Panc1 (cell line): ENCODE measurements around the gene LRP2.

ENCODE experiments used
- POLR2AphosphoS5 ChIP-seq: IDR thresholded peaks from 2 replicates; pipeline ENCODE4 v1.6.1; 2012; ENCODE audit warnings: mild to moderate bottlenecking, low read depth, low read length, moderate library complexity
- SIN3A ChIP-seq: IDR thresholded peaks from 2 replicates; pipeline ENCODE4 v1.6.1; 2012; ENCODE audit warnings: low read depth, mild to moderate bottlenecking, low read length, moderate library complexity, borderline replicate concordance; ENCODE audit not compliant: insufficient read depth
- TF ChIP-seq, protein P1 (sequence below): fragments of 450-650 bp; IDR thresholded peaks from 2 replicates; pipeline ENCODE4 v1.5.1; 2017; ENCODE audit warnings: mild to moderate bottlenecking
- TF ChIP-seq, protein P2 (sequence below), 2 experiments: IDR thresholded peaks; 2 replicates each; pipeline ENCODE4 v1.6.1; 2011 to 2012; ENCODE audit warnings: low read depth in 2 of 2, control low read depth in 1 of 2, low read length in 1 of 2, mild to moderate bottlenecking in 1 of 2, moderate library complexity in 1 of 2; ENCODE audit not compliant: insufficient read depth in 1 of 2

DNA sequence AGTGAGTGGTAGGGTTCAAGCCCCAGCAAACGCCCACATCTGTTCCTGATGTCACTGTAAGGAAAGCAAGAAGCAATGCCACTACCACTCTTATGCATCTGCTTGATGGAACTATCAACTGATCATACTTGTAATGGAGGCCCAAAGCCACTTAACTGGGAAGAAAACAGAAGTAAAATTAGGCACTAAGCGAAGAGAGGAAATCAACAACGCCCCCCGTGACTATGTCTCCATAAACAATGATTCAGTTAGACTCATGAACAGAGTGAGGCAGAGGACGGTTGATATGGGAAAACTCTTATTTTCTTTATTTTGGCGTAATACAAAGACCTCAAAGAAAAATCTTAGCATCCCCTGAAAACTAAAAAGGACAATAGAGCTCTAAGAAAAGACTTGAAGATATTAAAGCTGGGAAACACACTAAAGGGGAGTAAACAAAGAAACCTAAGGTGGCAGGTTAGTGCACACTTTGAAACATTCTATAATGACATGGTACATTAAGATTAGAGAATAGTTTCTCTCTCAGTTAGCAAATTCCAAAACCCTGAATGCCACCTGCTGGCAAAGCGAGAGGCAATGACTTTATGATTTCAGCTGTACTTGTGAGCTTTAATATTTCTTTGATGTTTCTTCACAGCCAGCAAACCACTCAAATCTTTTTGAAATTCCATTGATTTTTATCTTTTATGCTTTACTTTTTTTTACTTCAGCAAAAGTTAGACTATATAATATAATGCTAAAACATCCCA lies 86.5 kb downstream of the LRP2 start:
- TF ChIP-seq, protein P1, sequence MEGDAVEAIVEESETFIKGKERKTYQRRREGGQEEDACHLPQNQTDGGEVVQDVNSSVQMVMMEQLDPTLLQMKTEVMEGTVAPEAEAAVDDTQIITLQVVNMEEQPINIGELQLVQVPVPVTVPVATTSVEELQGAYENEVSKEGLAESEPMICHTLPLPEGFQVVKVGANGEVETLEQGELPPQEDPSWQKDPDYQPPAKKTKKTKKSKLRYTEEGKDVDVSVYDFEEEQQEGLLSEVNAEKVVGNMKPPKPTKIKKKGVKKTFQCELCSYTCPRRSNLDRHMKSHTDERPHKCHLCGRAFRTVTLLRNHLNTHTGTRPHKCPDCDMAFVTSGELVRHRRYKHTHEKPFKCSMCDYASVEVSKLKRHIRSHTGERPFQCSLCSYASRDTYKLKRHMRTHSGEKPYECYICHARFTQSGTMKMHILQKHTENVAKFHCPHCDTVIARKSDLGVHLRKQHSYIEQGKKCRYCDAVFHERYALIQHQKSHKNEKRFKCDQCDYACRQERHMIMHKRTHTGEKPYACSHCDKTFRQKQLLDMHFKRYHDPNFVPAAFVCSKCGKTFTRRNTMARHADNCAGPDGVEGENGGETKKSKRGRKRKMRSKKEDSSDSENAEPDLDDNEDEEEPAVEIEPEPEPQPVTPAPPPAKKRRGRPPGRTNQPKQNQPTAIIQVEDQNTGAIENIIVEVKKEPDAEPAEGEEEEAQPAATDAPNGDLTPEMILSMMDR = peak; percentile 46; the same call in 1 of the 2 replicates
- no peak for TF ChIP-seq SIN3A
- TF ChIP-seq POLR2AphosphoS5 = no peak
- TF ChIP-seq, protein P2, sequence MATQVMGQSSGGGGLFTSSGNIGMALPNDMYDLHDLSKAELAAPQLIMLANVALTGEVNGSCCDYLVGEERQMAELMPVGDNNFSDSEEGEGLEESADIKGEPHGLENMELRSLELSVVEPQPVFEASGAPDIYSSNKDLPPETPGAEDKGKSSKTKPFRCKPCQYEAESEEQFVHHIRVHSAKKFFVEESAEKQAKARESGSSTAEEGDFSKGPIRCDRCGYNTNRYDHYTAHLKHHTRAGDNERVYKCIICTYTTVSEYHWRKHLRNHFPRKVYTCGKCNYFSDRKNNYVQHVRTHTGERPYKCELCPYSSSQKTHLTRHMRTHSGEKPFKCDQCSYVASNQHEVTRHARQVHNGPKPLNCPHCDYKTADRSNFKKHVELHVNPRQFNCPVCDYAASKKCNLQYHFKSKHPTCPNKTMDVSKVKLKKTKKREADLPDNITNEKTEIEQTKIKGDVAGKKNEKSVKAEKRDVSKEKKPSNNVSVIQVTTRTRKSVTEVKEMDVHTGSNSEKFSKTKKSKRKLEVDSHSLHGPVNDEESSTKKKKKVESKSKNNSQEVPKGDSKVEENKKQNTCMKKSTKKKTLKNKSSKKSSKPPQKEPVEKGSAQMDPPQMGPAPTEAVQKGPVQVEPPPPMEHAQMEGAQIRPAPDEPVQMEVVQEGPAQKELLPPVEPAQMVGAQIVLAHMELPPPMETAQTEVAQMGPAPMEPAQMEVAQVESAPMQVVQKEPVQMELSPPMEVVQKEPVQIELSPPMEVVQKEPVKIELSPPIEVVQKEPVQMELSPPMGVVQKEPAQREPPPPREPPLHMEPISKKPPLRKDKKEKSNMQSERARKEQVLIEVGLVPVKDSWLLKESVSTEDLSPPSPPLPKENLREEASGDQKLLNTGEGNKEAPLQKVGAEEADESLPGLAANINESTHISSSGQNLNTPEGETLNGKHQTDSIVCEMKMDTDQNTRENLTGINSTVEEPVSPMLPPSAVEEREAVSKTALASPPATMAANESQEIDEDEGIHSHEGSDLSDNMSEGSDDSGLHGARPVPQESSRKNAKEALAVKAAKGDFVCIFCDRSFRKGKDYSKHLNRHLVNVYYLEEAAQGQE (IDR thresholded peaks at IDR 0.05; ENCODE audit: insufficient read depth in 1 of 2, low read depth in 2 of 2, low read length in 1 of 2) = no peak
